Naive thymus-derived CD4-positive, alpha-beta T cell (primary cell): ENCODE measurements around the gene PNPLA2. TPM values are rescaled to one million over a fixed set of nuclear protein-coding genes. Genes with fewer than 3 reads are reported as not detected.
A peak's percentile ranks its signal among the peaks of the same experiment; 100 is the strongest.

Source experiments
- ATAC-seq: fragments of 150-1000 bp; cut with Tn5 transposase; 2 replicates; pipeline ENCODE4 v1.10.0; 2021; ENCODE audit warnings: mild to moderate bottlenecking, moderate library complexity
- CTCF ChIA-PET: fragments of 350-600 bp; sonication (Branson Sonifier 250); formaldehyde crosslinking; loops from one replicate; lab custom pipeline; 2021; ENCODE audit warnings: antibody characterized with exemption; lab: Charles Lee
- POLR2A ChIA-PET: fragments of 350-600 bp; sonication (Branson Sonifier 250); formaldehyde crosslinking; loops from one replicate; lab custom pipeline; 2021; ENCODE audit warnings: antibody characterized with exemption, inconsistent platforms; lab: Charles Lee
- DNase-seq, 9 donors: peaks; one replicate each; pipeline versions ENCODE4 v3.0.0 to v3.0.0-alpha.2; 2020 to 2022; ENCODE audit warnings: mixed read lengths in 1 of 9
- H3K27ac ChIP-seq: one replicate; pipeline ENCODE4 v1.7.0; 2013; ENCODE audit warnings: mild to moderate bottlenecking, low read depth, low read length, moderate library complexity
- H3K27me3 ChIP-seq, 2 donors: one replicate each; pipeline ENCODE4 v1.7.0; 2013; ENCODE audit warnings: low read length in 2 of 2, mild to moderate bottlenecking in 2 of 2, moderate library complexity in 2 of 2; ENCODE audit not compliant: control insufficient read depth in 2 of 2, insufficient read depth in 2 of 2
- H3K36me3 ChIP-seq, 3 experiments: 1 replicate in 2 of 3; 2 replicates in 1 of 3; pipeline ENCODE4 v1.7.0; 2013; ENCODE audit warnings: low read length in 3 of 3, mild to moderate bottlenecking in 3 of 3, moderate library complexity in 1 of 3; ENCODE audit not compliant: insufficient read depth in 3 of 3, control insufficient read depth in 2 of 3
- H3K4me1 ChIP-seq, 2 donors: one replicate each; pipeline ENCODE4 v1.7.0; 2013; ENCODE audit warnings: low read length in 2 of 2, mild to moderate bottlenecking in 2 of 2, moderate library complexity in 1 of 2; ENCODE audit not compliant: control insufficient read depth in 2 of 2, insufficient read depth in 2 of 2
- H3K4me3 ChIP-seq: 2 replicates; pipeline ENCODE4 v1.7.0; 2013; ENCODE audit warnings: mild to moderate bottlenecking, low read length
- H3K9me3 ChIP-seq, 3 experiments: 1 replicate in 2 of 3; 2 replicates in 1 of 3; pipeline ENCODE4 v1.7.0; 2013; ENCODE audit warnings: low read length in 3 of 3; ENCODE audit not compliant: control insufficient read depth in 2 of 3
- H3K27ac Mint-ChIP-seq, 9 donors: one replicate each; pipeline ENCODE4 v1.8.0; 2020 to 2022; ENCODE audit warnings: mixed read lengths in 9 of 9, mild to moderate bottlenecking in 8 of 9, moderate library complexity in 5 of 9, inconsistent platforms in 2 of 9
- H3K27me3 Mint-ChIP-seq, 5 donors: one replicate each; pipeline ENCODE4 v1.8.0; 2021 to 2022; ENCODE audit warnings: mixed read lengths in 5 of 5, mild to moderate bottlenecking in 1 of 5
- H3K36me3 Mint-ChIP-seq, 5 donors: one replicate each; pipeline ENCODE4 v1.8.0; 2020 to 2022; ENCODE audit warnings: mixed read lengths in 5 of 5, mild to moderate bottlenecking in 3 of 5, inconsistent platforms in 1 of 5
- H3K4me1 Mint-ChIP-seq, 7 donors: one replicate each; pipeline ENCODE4 v1.8.0; 2020 to 2022; ENCODE audit warnings: mixed read lengths in 7 of 7, mild to moderate bottlenecking in 3 of 7, inconsistent platforms in 1 of 7
- H3K4me3 Mint-ChIP-seq, 10 donors: one replicate each; pipeline ENCODE4 v1.8.0; 2020 to 2022; ENCODE audit warnings: mild to moderate bottlenecking in 10 of 10, mixed read lengths in 10 of 10, moderate library complexity in 6 of 10, inconsistent platforms in 2 of 10
- H3K9me3 Mint-ChIP-seq, 11 donors: one replicate each; pipeline ENCODE4 v1.8.0; 2020 to 2022; ENCODE audit warnings: mixed read lengths in 11 of 11, mild to moderate bottlenecking in 4 of 11, inconsistent platforms in 1 of 11, moderate library complexity in 1 of 11
- intact Hi-C, 2 donors: fragments of 100-400 bp; cut with micrococcal nuclease; formaldehyde crosslinking; loops; one replicate each; pipeline ENCODE4 v1.15.1; 2023
- polyA plus RNA-seq, 2 donors: library from polyadenylated mRNA; unstranded; fragments of 300-500 nt; fragmentation: Illumina TruSeq; gene quantifications; one replicate each; pipeline ENCODE4 v1.2.3, GENCODE V29; 2021
- total RNA-seq, 6 experiments: library from RNA in 5 of 6; stranded (reverse) in 5 of 6; gene quantifications; 1 replicate in 5 of 6; 2 replicates in 1 of 6; pipeline ENCODE4 v1.2.3 and lab custom pipeline; 2021 to 2026

The PNPLA2 gene
- total and polyA plus RNA-seq, 7 experiments from 2014 or later, result 26.0 to 237 (median 203) TPM

DNA sequence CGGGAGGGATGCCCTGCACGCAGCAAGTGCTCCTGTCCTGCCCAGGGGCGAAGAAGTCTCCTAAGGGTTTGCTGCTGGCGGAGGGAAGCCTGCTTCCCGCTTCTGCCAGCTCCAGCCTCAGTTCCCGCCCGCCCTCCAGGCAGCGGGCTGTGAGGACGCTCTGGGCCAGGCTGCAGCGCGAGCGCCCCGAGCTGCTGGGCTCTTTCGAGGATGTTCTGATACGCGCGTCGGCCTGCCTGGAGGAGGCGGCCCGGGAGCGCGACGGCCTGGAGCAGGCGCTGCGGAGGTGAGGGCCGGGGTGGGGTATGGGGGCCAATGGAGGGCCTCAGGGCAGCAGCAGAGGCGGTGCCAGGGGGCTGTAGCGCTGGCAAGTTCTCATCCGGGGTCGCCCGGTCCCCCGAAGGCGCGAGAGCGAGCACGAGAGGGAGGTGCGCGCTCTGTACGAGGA lies 11.2 kb downstream of the PNPLA2 start:
- ChIA-PET CTCF (interaction anchor here (1.0 kb wide), 1 partner anchor 11 kb away, joined by 3 read pairs; the partner anchor contains the start of gene PNPLA2), POLR2A (interaction anchor here (2.0 to 7.8 kb wide), 4 partner anchors 11 to 21 kb away, joined by 7 to 79 read pairs (median 20); partner anchors contain the start of genes PNPLA2, POLR2L, RPLP2 and TSPAN4)
- peak overlapping the region; percentile 35 for H3K4me3 ChIP-seq
- Mint-ChIP-seq H3K4me3 (peak overlapping the region in 9 of 10 donors; percentile 23 to 83 (median 54)), H3K27ac (no peak overlapping the region), H3K36me3 (peaks cover 0 to 6% (median 3%) of the 10 kb centered on the region in 5 donors), H3K4me1 (peaks cover 5 to 37% (median 32%) of the 10 kb centered on the region in 7 donors), H3K9me3 (peaks cover 0 to 3% (median 0%) of the 10 kb centered on the region in 11 donors), H3K27me3 (peaks cover 14 to 53% (median 24%) of the 10 kb centered on the region in 5 donors)
- no peak for DNase-seq
- no peak overlapping the region for H3K27ac ChIP-seq
- peaks cover 0 to 11% of the 10 kb centered on the region in 2 donors for H3K27me3 ChIP-seq
- intact Hi-C loops, result loop anchor here in 1 of 2 donors (1.0 kb wide), 1 partner anchor 10 kb away; no protein-coding TSS in a partner anchor
- ATAC-seq, result no peak
- H3K9me3 ChIP-seq, result no peaks in the 10 kb centered on the region
- H3K36me3 ChIP-seq, result peaks cover 0 to 6% (median 0%) of the 10 kb centered on the region in 3 experiments
- H3K4me1 ChIP-seq, result peaks cover 16 to 47% of the 10 kb centered on the region in 2 donors

- Mint-ChIP-seq H3K4me3 (peak overlapping the region; percentile 25 to 83 (median 52)), H3K9me3 (peaks cover 0 to 1% (median 0%) of the 10 kb centered on the region in 11 donors), H3K36me3 (peaks cover 0 to 3% (median 0%) of the 10 kb centered on the region in 5 donors), H3K27me3 (peaks cover 14 to 53% (median 24%) of the 10 kb centered on the region in 5 donors), H3K4me1 (peaks cover 5 to 37% (median 32%) of the 10 kb centered on the region in 7 donors), H3K27ac (no peak overlapping the region)
- ATAC-seq (peak; percentile 46), DNase-seq (peak in 1 of 9 donors; percentile 65)
- H3K4me3 ChIP-seq, result peak overlapping the region; percentile 35
- H3K36me3 ChIP-seq, result no peaks in the 10 kb centered on the region
- peaks cover 0 to 11% of the 10 kb centered on the region in 2 donors for H3K27me3 ChIP-seq
- ChIA-PET CTCF (interaction anchor here (1.0 to 1.1 kb wide), 2 partner anchors 12 kb away, joined by 3 read pairs; partner anchors contain the start of gene PNPLA2), POLR2A (interaction anchor here (0.5 to 7.8 kb wide), 5 partner anchors 12 to 269 kb away, joined by 3 to 79 read pairs (median 9); partner anchors contain the start of genes PNPLA2, POLR2L, RPLP2 and TSPAN4)
- peaks cover 16 to 47% of the 10 kb centered on the region in 2 donors for H3K4me1 ChIP-seq
- H3K9me3 ChIP-seq, result no peaks in the 10 kb centered on the region
- H3K27ac ChIP-seq, result no peak overlapping the region
- intact Hi-C loops, result loop anchor here in 1 of 2 donors (1.0 kb wide), 1 partner anchor 10 kb away; no protein-coding TSS in a partner anchor
Measured at GRCh38 chr11:830295-831117, 11.8 kb downstream of the PNPLA2 start.

DNA sequence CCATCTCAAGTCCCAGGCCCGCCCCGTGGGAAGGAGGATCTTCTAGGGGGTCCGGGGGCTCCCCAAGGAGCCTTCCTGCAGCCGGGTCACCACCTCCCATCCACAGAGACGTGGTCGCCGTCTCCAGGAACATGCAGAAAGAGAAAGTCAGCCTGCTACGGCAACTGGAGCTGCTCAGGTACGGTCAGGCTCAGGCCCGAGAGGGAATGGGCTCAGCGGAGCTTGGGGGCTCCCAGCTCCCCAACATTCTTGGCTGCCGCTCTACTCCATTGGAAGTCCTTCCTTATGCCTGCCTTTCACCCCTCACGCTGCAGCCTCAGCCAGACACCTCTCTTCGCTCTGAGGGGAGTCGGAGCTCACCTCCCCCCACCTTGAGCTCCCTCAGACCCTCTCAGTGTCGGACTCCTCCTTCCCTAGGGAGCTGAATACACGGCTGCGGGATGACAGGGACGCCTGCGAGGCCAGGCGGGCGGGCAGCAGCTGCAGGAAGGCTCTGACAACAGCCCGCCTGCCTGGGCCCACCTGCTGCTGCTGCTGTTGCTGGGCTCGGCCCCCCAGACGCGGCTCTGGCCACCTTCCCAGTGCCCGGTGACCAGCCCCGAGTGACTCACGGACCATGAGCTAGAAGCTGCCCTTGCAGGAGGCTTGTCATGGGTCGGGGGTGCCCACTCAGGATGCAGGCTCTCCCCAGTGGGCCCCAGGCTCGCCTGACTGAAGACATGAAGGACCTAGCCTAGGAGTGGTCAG lies 12.6 kb downstream of the PNPLA2 start:
- no peak for DNase-seq
- Mint-ChIP-seq H3K27ac (peak overlapping the region in 1 of 9 donors; percentile 9), H3K36me3 (peaks cover 0 to 3% (median 0%) of the 10 kb centered on the region in 5 donors), H3K4me1 (peaks cover 5 to 37% (median 32%) of the 10 kb centered on the region in 7 donors), H3K27me3 (peaks cover 14 to 53% (median 24%) of the 10 kb centered on the region in 5 donors), H3K9me3 (peaks cover 0 to 1% (median 0%) of the 10 kb centered on the region in 11 donors), H3K4me3 (peak overlapping the region; percentile 29 to 83 (median 60))
- intact Hi-C loops, result no loop called here
- ATAC-seq, result no peak
- CTCF ChIA-PET, result interaction anchor here (1.1 kb wide), 1 partner anchor 13 kb away, joined by 3 read pairs; the partner anchor contains the start of gene PNPLA2
- H3K27me3 ChIP-seq, result peaks cover 0 to 11% of the 10 kb centered on the region in 2 donors
- H3K9me3 ChIP-seq, result no peaks in the 10 kb centered on the region
- no peaks in the 10 kb centered on the region for H3K36me3 ChIP-seq
- H3K27ac ChIP-seq, result no peak overlapping the region
- H3K4me1 ChIP-seq, result peaks cover 15 to 43% of the 10 kb centered on the region in 2 donors
- POLR2A ChIA-PET, result interaction anchor here (0.5 to 7.8 kb wide), 6 partner anchors 11 to 270 kb away, joined by 3 to 79 read pairs (median 7); partner anchors contain the start of genes PIDD1, PNPLA2, POLR2L and RPLP2
- H3K4me3 ChIP-seq, result no peak overlapping the region

DNA sequence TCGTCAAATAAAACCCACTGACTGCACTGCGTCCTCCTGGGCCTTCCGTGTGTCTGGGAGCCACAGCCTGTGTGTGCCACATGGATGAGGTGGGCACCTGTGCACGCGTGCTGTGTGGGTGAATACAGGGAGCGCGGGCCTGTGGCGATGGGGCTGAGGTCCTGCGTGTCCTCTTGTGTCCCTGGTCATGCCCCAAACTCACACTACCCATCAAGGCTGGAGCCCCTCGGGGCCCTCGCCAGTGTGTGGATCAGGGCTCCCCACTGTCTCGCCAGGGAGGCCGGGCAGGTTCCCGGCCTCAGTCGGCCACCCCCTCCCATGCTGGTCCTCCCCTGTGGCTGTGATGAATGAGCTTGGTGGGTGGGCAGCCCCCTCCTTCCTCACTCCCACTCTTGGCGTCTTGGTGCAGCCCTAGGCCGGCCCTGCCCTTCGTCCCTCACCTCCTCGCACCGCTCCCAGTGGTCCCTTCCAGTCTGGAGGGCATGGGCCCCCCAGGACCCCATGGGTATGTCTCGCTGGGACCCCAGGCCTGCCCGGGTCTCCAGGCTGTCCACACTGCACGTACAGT lies 13.3 kb downstream of the PNPLA2 start:
- POLR2A ChIA-PET, result interaction anchor here (0.8 to 7.8 kb wide), 3 partner anchors 11 to 27 kb away, joined by 3 to 79 read pairs (median 32); partner anchors contain the start of genes PIDD1, PNPLA2, POLR2L and TSPAN4
- peak overlapping the region in 9 of 10 donors; percentile 15 to 83 (median 54) for H3K4me3 Mint-ChIP-seq
- peaks cover 0 to 1% (median 0%) of the 10 kb centered on the region in 11 donors for H3K9me3 Mint-ChIP-seq
- H3K4me1 Mint-ChIP-seq, result peaks cover 5 to 33% (median 31%) of the 10 kb centered on the region in 7 donors
- H3K4me3 ChIP-seq, result no peak overlapping the region
- H3K4me1 ChIP-seq, result peaks cover 10 to 41% of the 10 kb centered on the region in 2 donors
- H3K36me3 Mint-ChIP-seq, result peaks cover 0 to 3% (median 0%) of the 10 kb centered on the region in 5 donors
- H3K27ac Mint-ChIP-seq, result no peak overlapping the region
- DNase-seq (no peak), ATAC-seq (no peak)
- no peak overlapping the region for H3K27ac ChIP-seq
- intact Hi-C loops, result loop anchor here in 1 of 2 donors (1.0 kb wide), 1 partner anchor 10 kb away; the partner anchor contains the start of genes POLR2L and TSPAN4
- H3K36me3 ChIP-seq, result peaks cover 0 to 3% (median 0%) of the 10 kb centered on the region in 3 experiments
- peaks cover 14 to 53% (median 21%) of the 10 kb centered on the region in 5 donors for H3K27me3 Mint-ChIP-seq
- H3K27me3 ChIP-seq, result peaks cover 0 to 11% of the 10 kb centered on the region in 2 donors
- CTCF ChIA-PET, result interaction anchor here (1.1 kb wide), 1 partner anchor 13 kb away, joined by 3 read pairs; the partner anchor contains the start of gene PNPLA2
- no peaks in the 10 kb centered on the region for H3K9me3 ChIP-seq

GRCh38 chr11:832529-833113 lies 13.9 kb downstream of the PNPLA2 start, which contains the start of gene CD151:
TSS of gene CD151 (plus strand) at chr11:832952. CDS start at chr11:836070, 3,118 bp downstream.
- ChIA-PET CTCF (no interaction called here), POLR2A (interaction anchor here (2.1 to 7.8 kb wide), 2 partner anchors 10 to 14 kb away, joined by 11 to 79 read pairs; partner anchors contain the start of genes PNPLA2, POLR2L and TSPAN4)
- peak within 1 kb of the TSS; percentile 35 for H3K27ac ChIP-seq
- peak within 1 kb of the TSS; percentile 27 for H3K4me3 ChIP-seq
- no peaks in the 10 kb centered on the region for H3K9me3 ChIP-seq
- Mint-ChIP-seq H3K36me3 (peaks cover 0 to 1% (median 0%) of the 10 kb centered on the region in 5 donors), H3K4me3 (peak within 1 kb of the TSS in 9 of 10 donors; percentile 52 to 83 (median 67)), H3K4me1 (peaks cover 5 to 31% (median 28%) of the 10 kb centered on the region in 7 donors), H3K9me3 (peaks cover 0 to 1% (median 0%) of the 10 kb centered on the region in 11 donors), H3K27ac (peak within 1 kb of the TSS in 1 of 9 donors; percentile 23), H3K27me3 (peaks cover 12 to 50% (median 20%) of the 10 kb centered on the region in 5 donors)
- H3K4me1 ChIP-seq, result peaks cover 10 to 37% of the 10 kb centered on the region in 2 donors
- ATAC-seq (peak; percentile 69), DNase-seq (peak in 1 of 9 donors; percentile 68)
- peaks cover 0 to 8% of the 10 kb centered on the region in 2 donors for H3K27me3 ChIP-seq
- intact Hi-C loops, result loop anchor here in 1 of 2 donors (1.0 kb wide), 1 partner anchor 10 kb away; the partner anchor contains the start of genes POLR2L and TSPAN4
- H3K36me3 ChIP-seq, result peaks cover 0 to 8% (median 0%) of the 10 kb centered on the region in 3 experiments
